ENCODE measurements around the gene SELENOS.
"Not testable (repeated sequence)": the region's sequence is repeated elsewhere in the genome, so short reads cannot be mapped to it uniquely, and the experiment has no call there.

SELENOS gene

DNA sequence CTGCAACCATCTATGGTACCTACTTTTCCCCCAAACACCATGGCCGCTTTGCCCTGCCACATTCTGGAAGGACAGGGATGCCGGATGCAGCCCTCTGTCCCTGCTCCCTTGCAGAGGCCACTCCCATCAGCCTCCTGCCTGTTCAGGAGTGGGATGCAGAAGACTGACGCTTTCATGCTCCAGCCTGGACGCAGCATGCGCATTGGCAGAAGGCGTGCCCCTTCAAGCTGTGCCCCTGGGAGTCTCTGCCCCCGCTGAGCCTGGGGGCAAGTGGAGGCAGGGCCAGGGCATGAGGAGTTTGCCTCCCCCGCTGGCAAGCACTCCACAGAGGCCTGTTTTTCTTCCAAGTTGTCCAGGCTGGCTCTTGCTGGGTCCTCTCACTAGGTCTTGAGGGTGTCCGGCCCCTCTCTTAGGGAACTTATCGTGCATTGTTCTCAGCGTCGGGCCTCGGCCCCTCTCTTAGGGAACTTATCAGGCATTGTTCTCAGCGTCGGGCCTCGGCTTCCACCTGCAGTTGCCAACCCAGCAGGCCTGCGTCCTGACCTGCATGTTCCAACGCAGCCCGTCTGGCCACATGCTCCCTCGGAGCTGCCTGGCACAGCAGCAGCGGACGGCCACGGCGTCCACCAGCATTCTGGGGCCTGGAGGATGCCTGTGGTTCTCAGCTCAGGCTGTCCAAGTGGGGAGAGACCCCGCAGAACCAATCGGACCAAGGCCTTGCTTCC, 32.3 kb upstream of the SELENOS start:
- DNase-seq = no peak

GRCh38 chr15:101308604-101309435, 31.5 kb upstream of the SELENOS start:
- no peak for DNase-seq

- no peak for DNase-seq
Observed at GRCh38 chr15:101307897-101308603, 30.8 kb upstream of the SELENOS start.

DNA sequence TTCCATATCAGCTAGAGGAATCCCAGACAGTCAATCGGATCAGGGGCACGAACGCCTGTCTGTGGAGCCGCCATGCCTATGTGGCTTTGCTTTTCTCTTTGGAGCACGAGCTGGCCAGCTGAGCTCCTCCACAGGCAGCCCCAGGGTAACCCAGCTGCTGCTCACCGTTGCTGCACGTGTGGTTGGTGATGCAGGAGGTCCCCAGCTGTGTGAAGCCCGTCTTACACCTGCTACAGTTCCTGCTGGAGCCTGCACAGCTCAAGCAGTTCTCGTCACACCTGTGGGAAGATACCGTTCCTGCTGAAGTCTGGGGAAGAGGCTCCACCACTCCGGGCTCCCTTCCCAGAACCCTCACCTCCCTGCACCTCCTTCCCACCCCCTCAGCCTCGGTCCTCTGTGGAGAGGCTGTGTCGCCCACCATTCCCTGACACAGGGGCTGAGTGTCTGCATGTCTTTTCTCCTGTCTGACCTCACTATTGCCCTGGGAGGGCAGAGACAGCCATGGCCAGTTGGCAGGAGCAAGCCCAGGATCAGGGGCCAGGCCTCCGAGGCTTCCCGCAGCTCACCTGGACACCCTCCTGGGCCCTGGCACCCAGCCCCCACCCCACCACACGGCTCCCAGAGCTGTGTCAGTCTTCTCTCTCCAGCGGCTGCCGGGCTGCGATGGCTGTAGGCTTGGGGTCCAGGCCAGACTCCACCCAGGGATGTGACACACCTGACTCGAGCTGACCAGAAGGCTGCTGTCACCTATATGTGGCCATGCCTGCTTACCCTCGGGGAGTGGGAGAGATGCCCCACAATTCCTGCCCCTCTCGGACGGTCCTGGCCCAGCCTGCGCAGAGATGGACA, 30.0 kb upstream of the SELENOS start:
- DNase-seq = no peak

DNA sequence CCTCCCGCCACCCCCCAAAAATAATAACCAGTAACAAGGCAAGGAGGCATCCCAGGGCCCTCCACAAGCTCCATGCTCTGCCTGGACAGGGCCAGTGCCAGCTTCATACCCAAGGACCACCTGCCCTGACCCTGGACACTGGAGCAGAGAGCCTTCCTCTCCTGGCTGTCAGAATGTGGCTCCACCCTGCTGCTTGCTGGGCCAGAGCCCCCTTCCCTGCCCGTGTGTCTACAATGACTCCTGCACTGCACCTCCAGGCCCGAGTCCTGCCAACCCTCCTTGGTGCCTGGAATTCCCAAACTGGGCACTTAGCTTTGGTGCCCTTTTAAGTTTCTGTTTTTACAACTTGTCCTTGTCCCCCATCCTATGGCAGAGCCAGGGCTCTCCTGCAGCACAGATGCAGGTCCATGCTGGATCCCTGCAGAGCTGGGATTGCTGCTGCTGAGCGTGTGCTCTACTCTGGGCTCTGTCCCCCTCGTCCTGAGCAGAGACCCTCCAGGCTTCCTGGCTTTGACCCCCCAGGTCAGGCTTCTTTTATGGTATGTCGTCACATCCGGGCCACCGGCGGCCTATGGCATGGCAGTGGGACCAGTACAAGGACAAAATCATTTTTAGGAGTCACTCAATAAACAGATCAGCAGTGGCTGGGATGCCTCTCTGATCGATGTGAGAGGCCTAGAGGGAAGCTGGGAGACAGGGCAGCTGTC, 29.2 kb upstream of the SELENOS start:
- DNase-seq = no peak

DNA sequence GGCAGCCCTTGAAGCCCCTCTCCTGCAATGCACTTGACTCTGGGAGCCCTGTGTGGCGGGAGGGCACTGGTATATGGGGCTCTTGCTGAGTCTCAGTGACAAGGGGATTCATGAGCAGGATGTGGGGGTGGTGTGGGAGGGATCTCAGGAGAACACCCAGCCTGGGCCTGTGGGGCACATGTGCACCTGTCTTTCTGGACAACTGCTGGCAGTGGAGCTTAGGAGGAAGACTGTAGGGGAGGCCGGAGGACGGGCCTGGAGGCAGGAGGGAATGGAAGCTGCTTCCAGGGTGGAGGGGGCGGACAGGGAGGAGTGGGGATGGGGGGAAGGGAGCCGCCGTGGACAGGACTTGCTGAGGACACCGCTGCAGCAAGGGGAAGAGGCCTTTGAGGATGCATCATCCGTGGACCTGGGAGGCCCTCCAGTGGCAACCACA, 28.6 kb upstream of the SELENOS start:
- no peak for DNase-seq

DNA sequence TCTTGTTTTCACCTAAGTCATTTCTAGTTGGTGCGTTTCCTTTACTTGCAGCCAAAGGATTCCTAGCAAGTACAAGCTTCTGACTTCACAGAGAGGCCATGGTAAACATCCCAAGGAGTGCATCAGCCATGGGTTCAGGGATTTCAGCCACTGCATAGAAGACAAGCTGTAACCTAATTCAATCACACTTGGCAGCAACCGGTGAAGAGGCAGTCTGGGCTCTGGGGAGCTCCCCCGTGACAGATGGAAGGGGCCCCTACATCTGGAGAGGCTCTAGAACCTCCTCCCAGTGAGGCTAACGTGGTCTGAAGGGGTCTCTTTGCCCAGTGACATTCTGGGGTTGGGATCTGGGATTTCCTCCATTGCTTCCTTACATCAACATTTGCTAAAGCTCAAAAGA, 26.1 kb upstream of the SELENOS start:
- DNase-seq = no peak

GRCh38 chr15:101296418-101297405, 19.4 kb upstream of the SELENOS start:
- DNase-seq = no peak

DNA sequence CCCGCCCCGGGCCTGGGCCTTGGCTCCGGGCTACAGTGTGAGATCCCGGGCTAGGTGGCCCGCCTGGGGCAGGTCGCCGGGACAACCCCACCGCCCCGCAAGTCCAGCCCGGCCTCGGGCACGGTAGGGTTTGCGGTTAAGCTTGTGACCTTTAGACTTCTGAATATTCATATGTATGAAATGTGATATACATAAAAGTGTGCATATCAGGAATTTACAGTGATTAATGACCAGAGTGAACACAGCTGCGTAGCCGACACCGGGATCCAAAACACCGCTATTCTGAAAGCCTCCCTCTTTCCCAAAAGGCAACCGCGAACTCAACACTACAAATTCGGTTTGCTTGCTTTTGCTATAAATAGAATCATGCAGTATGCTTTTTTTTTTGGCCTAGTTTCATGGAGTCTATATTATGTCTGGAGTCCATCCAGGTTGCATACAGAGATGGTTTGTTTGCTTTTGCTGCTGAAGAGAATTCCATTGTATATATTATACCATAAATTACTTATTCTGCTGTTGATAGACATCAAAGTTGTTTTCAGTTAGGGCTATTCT, 18.4 kb upstream of the SELENOS start:
- no peak for DNase-seq

DNA sequence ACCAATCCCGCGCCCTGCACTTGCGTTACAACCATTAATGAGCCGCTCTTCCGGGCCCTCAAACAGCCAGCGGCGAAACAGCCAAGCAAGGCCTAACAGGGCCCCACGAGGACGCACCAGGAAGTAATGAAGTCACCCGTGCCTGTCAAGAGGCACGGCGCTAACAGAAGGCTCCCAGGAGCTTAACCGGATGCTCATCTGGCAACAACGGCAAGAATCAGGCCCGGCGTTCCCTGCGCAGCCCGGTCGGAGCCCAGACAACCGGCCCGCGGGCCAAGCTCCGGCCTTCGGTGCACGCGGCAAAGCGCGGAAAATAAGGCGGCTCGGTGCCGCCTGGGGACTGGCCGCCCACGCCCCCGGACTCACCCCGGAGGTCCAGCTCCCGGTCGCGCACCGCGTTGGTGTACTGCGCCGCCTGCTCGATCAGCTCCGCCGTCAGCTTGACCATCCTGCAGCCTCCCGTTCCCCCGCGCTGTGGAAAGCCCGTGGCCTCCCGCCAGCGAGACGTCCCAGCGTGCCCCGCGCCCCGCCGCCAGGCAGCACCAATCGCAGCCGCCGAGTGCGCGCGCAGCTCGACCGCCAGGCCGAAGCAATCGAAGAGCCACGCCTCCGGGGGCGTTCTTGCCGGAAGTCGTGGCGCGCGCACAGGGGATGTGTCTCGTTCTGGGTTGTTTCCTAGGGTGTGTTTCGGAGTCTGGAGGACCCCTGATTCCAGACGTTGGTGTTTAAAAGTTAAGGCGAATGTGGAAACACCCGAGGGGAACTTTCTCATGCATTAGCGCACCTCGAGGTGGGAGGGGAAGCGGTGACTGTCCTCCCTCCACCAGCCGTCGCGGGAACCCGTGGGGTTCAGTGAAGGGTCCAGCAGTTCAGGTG, 17.7 kb upstream of the SELENOS start, which contains the start of gene SNRPA1:
SNRPA1 (minus strand) TSS at position 518 of the 876 bp plus-strand sequence; CDS start at position 448, 70 bp downstream.
- peak; percentile 95 to 99 (median 96) for DNase-seq

GRCh38 chr15:101293122-101293521, 15.8 kb upstream of the SELENOS start:
- DNase-seq = no peak

DNA sequence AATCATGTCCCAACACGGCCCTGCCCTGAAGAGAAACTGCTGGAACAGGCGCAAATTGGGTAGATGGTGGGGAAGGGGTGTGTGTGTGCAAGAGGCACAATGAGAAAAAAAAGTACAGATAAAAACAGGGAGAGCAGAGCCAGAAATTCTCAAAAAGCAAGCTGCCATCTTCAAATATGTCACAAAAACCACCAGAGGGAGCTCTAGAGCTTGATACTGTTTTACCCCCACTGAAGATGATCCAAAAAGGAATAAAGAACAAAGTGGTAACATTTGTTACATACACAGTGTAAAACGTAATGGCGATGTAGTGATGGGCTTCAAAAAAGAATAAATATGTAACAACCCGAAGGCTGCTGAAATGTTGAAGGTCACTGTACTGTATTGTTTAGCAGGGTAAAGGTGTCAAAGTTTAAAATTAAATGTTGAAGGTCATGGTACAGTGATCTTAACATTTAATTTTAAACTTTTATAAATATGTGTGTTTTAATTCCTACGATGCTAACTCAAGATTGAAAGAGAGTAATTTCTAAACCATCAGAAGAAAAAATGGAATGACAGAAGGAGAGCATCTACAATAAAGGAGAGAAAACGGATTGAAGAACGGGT, 11.7 kb upstream of the SELENOS start:
- peak in 2 of 5 donors; percentile 24 to 59 for DNase-seq

GRCh38 chr15:101287342-101287741, 10.1 kb upstream of the SELENOS start:
- not testable (repeated sequence) for DNase-seq

GRCh38 chr15:101286471-101287114, 9.3 kb upstream of the SELENOS start:
- no peak for DNase-seq

DNA sequence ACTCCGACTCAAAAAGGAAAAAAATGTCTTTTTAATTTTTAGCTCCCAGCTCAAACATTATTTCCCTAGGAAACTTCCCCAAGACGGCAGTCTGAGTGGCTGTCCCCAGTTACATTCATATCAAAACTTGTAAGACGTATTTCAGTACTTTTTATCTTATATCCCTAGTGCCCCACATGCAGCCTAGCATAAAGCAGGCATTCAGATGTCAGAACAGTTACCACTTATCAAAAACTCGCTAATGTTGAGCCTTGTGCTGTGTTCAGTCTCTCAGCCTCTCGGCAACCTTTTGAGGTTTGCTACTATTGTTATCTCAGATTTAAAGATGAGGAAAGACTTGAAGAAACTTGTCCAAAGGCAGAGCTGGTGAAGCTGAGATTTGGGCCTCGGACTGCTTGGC, 6.6 kb upstream of the SELENOS start:
- DNase-seq = no peak

DNA sequence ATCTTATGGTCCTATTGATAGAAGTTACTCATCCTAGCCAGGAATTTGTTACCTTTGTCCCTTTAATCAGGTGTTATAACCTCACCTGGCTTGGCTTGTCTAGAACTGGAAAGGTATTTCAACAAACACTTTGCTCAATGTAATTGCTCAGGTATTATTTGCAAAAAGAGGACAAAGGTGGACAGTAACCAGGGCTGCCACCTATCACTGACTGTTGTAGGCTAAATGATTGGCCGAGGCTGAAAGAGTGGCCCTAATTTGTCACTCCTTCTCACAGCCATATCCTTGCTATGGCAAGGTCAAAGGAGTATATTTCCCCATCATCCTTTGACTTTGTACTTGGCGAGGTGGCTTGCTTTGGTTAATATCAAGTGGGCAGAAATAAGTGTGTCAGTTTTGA, 2.7 kb upstream of the SELENOS start:
- no peak for DNase-seq

DNA sequence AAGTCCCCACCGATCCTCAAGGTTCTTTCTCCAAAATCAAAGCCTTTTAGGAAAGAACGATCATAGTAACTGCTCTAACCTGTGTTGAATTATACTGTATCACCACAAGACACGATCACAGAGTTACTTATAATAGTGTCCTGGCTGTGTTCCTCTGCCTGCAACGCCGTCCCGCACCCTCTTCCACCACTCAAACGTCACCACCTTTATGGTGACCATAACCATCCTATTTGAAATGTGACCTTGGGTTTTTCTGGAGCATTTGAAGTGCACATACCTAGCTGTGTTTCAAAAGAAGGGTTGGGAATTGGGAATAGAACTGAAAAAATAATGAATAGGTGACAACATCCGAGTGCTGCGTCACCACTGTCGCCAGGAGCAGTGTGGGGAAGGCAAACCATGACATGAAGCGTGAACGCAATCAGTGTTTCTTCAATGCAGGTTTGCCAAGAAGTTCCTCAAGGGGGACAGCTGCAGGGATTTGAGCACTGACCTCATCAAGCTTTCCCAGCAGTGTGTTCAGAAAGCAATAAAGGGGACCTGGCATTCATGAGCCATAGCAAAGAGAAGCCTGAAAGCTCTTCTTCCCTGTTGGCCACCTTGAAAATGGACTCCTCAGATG, 769 bp upstream of the SELENOS start:
- no peak for DNase-seq

All from T-helper 1 cell (primary cell).